ENCODE data around the gene FOXN3. TPM values are rescaled to one million over a fixed set of nuclear protein-coding genes. Genes with fewer than 3 reads are reported as not detected.

The FOXN3 gene
- total RNA-seq, 4 donors from 2014 or later, result 66.1 to 130 (median 109) TPM

GRCh38 chr14:89401241-89401640 lies 15.8 kb downstream of the FOXN3 start:
- TF ChIP-seq CTCF (IDR thresholded peaks at IDR 0.05), result no peak
- no peak for TF ChIP-seq POLR2A (IDR thresholded peaks at IDR 0.05)
- TF ChIP-seq POLR2AphosphoS5 (IDR thresholded peaks at IDR 0.05), result no peak
- TF ChIP-seq EP300 (IDR thresholded peaks at IDR 0.05; ENCODE audit: low read depth), result no peak
- no peaks in the 10 kb centered on the region for H3K36me3 ChIP-seq
- no peak for DNase-seq
- H3K4me1 ChIP-seq, result peaks cover 0 to 24% (median 8%) of the 10 kb centered on the region in 4 donors
- 90 to 93% methylated on average over 2 to 5 of the region's 5 CpGs for WGBS, 2 donors (ENCODE audit: low coverage in 1 of 2)
- intact Hi-C loops (cut with DNase I; ENCODE audit: low total_unique reads), result loop anchor here (10.0 kb wide), 1 partner anchor 46 kb away; no protein-coding TSS in a partner anchor
- H3K4me3 ChIP-seq, result no peak overlapping the region
- no peaks in the 10 kb centered on the region for H3K9me3 ChIP-seq
- no peaks in the 10 kb centered on the region for H3K27me3 ChIP-seq
- H3K27ac ChIP-seq, result no peak overlapping the region
- in situ Hi-C loops (cut with MboI; ENCODE audit: low pct_ligation_motif_present in 1 of 4, low pct_unique_long_range_greater_than_20kb in 1 of 4, low sequenced_read_pairs in 3 of 4), result loop anchor here in 2 of 4 donors (25.0 kb wide), 2 partner anchors 364 to 511 kb away; no protein-coding TSS in a partner anchor

GRCh38 chr14:89400529-89400928 lies 16.5 kb downstream of the FOXN3 start:
- Histone ChIP-seq H3K27ac (no peak overlapping the region), H3K4me1 (peaks cover 0 to 24% (median 8%) of the 10 kb centered on the region in 4 donors), H3K4me3 (no peak overlapping the region), H3K36me3 (no peaks in the 10 kb centered on the region), H3K27me3 (no peaks in the 10 kb centered on the region), H3K9me3 (no peaks in the 10 kb centered on the region)
- intact Hi-C loops (cut with DNase I; ENCODE audit: low total_unique reads) (loop anchor here (10.0 kb wide), 1 partner anchor 46 kb away; no protein-coding TSS in a partner anchor), in situ Hi-C loops (cut with MboI; ENCODE audit: low pct_ligation_motif_present in 1 of 4, low pct_unique_long_range_greater_than_20kb in 1 of 4, low sequenced_read_pairs in 3 of 4) (loop anchor here in 2 of 4 donors (25.0 kb wide), 2 partner anchors 363 to 512 kb away; no protein-coding TSS in a partner anchor)
- TF ChIP-seq POLR2AphosphoS5 (IDR thresholded peaks at IDR 0.05) (no peak), CTCF (IDR thresholded peaks at IDR 0.05) (no peak), POLR2A (IDR thresholded peaks at IDR 0.05) (no peak), EP300 (IDR thresholded peaks at IDR 0.05; ENCODE audit: low read depth) (no peak)
- DNase-seq, result no peak
- 98 to 100% methylated on average over 2 of the region's 2 CpGs for whole genome bisulfite sequencing, 2 donors (ENCODE audit: low coverage in 1 of 2)

GRCh38 chr14:89399594-89400068 lies 17.4 kb downstream of the FOXN3 start:
- in situ Hi-C loops (cut with MboI; ENCODE audit: low pct_ligation_motif_present in 1 of 4, low pct_unique_long_range_greater_than_20kb in 1 of 4, low sequenced_read_pairs in 3 of 4) (loop anchor here in 2 of 4 donors (25.0 kb wide), 2 partner anchors 362 to 513 kb away; no protein-coding TSS in a partner anchor), intact Hi-C loops (cut with DNase I; ENCODE audit: low total_unique reads) (loop anchor here (10.0 kb wide), 1 partner anchor 45 kb away; no protein-coding TSS in a partner anchor)
- Histone ChIP-seq H3K27me3 (no peaks in the 10 kb centered on the region), H3K4me1 (peaks cover 0 to 24% (median 10%) of the 10 kb centered on the region in 4 donors), H3K4me3 (no peak overlapping the region), H3K36me3 (no peaks in the 10 kb centered on the region), H3K27ac (peak overlapping the region in 2 of 4 donors; percentile 26 to 44), H3K9me3 (no peaks in the 10 kb centered on the region)
- WGBS, 2 donors (ENCODE audit: low coverage in 1 of 2), result 38 to 40% methylated on average over 8 to 10 of the region's 10 CpGs
- no peak for TF ChIP-seq POLR2A (IDR thresholded peaks at IDR 0.05)
- TF ChIP-seq EP300 (IDR thresholded peaks at IDR 0.05; ENCODE audit: low read depth), result no peak
- no peak for TF ChIP-seq CTCF (IDR thresholded peaks at IDR 0.05)
- TF ChIP-seq POLR2AphosphoS5 (IDR thresholded peaks at IDR 0.05), result no peak
- no peak for DNase-seq

GRCh38 chr14:89399157-89399556 lies 17.9 kb downstream of the FOXN3 start:
- 60 to 78% methylated on average over 4 to 7 of the region's 7 CpGs for WGBS, 2 donors (ENCODE audit: low coverage in 1 of 2)
- Histone ChIP-seq H3K4me1 (peaks cover 0 to 24% (median 10%) of the 10 kb centered on the region in 4 donors), H3K27me3 (no peaks in the 10 kb centered on the region), H3K27ac (peak overlapping the region in 3 of 4 donors; percentile 2 to 44 (median 26)), H3K36me3 (no peaks in the 10 kb centered on the region), H3K9me3 (no peaks in the 10 kb centered on the region), H3K4me3 (no peak overlapping the region)
- no peak for DNase-seq
- intact Hi-C loops (cut with DNase I; ENCODE audit: low total_unique reads), result no loop called here
- in situ Hi-C loops (cut with MboI; ENCODE audit: low pct_ligation_motif_present in 1 of 4, low pct_unique_long_range_greater_than_20kb in 1 of 4, low sequenced_read_pairs in 3 of 4), result loop anchor here in 2 of 4 donors (25.0 kb wide), 2 partner anchors 362 to 513 kb away; no protein-coding TSS in a partner anchor
- TF ChIP-seq POLR2A (IDR thresholded peaks at IDR 0.05) (no peak), EP300 (IDR thresholded peaks at IDR 0.05; ENCODE audit: low read depth) (no peak), POLR2AphosphoS5 (IDR thresholded peaks at IDR 0.05) (no peak), CTCF (IDR thresholded peaks at IDR 0.05) (no peak)

Data from transverse colon (tissue), 4 donors.